ENCODE data around the gene TRIM46.

The TRIM46 gene

GRCh38 chr1:155172732-155173477, 744 bp upstream of the TRIM46 start, which contains the start of gene KRTCAP2:
TSS of gene KRTCAP2 (minus strand) at chr1:155173304. CDS start at chr1:155173224, 80 bp downstream.
- peak; percentile 93 for DNase-seq

- peak; percentile 53 for DNase-seq
Observed at GRCh38 chr1:155174324-155175280, 953 bp downstream of the TRIM46 start.

GRCh38 chr1:155175281-155175926, 1.8 kb downstream of the TRIM46 start:
- DNase-seq, result no peak

GRCh38 chr1:155175927-155176371, 2.3 kb downstream of the TRIM46 start:
- DNase-seq, result no peak

GRCh38 chr1:155176544-155177071, 3.0 kb downstream of the TRIM46 start:
- DNase-seq, result peak; percentile 87

- no peak for DNase-seq
Observed at GRCh38 chr1:155177192-155177917, 3.7 kb downstream of the TRIM46 start.

- no peak for DNase-seq
Observed at GRCh38 chr1:155177918-155178281, 4.3 kb downstream of the TRIM46 start.

- DNase-seq, result no peak
Observed at GRCh38 chr1:155178441-155179111, 4.9 kb downstream of the TRIM46 start.

GRCh38 chr1:155179112-155180031, 5.7 kb downstream of the TRIM46 start:
- no peak for DNase-seq

- no peak for DNase-seq
Observed at GRCh38 chr1:155181371-155182051, 7.9 kb downstream of the TRIM46 start.

- DNase-seq, result no peak
Observed at GRCh38 chr1:155182052-155182550, 8.5 kb downstream of the TRIM46 start.

GRCh38 chr1:155183775-155184221, 10.1 kb downstream of the TRIM46 start:
- no peak for DNase-seq

GRCh38 chr1:155184351-155184811, 10.7 kb downstream of the TRIM46 start:
- no peak for DNase-seq

- DNase-seq, result no peak
Observed at GRCh38 chr1:155184835-155185782, 11.5 kb downstream of the TRIM46 start.

GRCh38 chr1:155185783-155186066, 12.1 kb downstream of the TRIM46 start:
- no peak for DNase-seq

GRCh38 chr1:155186067-155186793, 12.6 kb downstream of the TRIM46 start:
- DNase-seq, result no peak

GRCh38 chr1:155186794-155187455, 13.3 kb downstream of the TRIM46 start:
- no peak for DNase-seq
